ENCODE results near the gene KCTD3. TPM values are rescaled to one million over a fixed set of nuclear protein-coding genes. Genes with fewer than 3 reads are reported as not detected.

Gene KCTD3
- total RNA-seq, 3 donors from 2014 or later: 42.2 to 73.5 (median 43.1) TPM

GRCh38 chr1:215606036-215606435 is 38.9 kb downstream of the KCTD3 start:
- Histone ChIP-seq H3K36me3 (ENCODE audit: low read depth) (no peaks in the 10 kb centered on the region), H3K9me3 (no peaks in the 10 kb centered on the region), H3K4me3 (no peak overlapping the region), H3K4me1 (ENCODE audit: low read depth) (no peaks in the 10 kb centered on the region)
- ATAC-seq (no peak), DNase-seq (no peak)
- TF ChIP-seq CTCF (IDR thresholded peaks at IDR 0.05): no peak
- intact Hi-C loops (cut with DNase I, micrococcal nuclease): no loop called here

- Histone ChIP-seq H3K36me3 (ENCODE audit: low read depth) (no peaks in the 10 kb centered on the region), H3K9me3 (no peaks in the 10 kb centered on the region), H3K4me3 (no peak overlapping the region), H3K4me1 (ENCODE audit: low read depth) (no peaks in the 10 kb centered on the region)
- DNase-seq: no peak
- no peak for TF ChIP-seq CTCF (IDR thresholded peaks at IDR 0.05)
- ATAC-seq: no peak
- intact Hi-C loops (cut with DNase I, micrococcal nuclease): no loop called here
Measured at GRCh38 chr1:215606564-215607168, 39.6 kb downstream of the KCTD3 start.

- Histone ChIP-seq H3K9me3 (no peaks in the 10 kb centered on the region), H3K4me3 (no peak overlapping the region), H3K36me3 (ENCODE audit: low read depth) (no peaks in the 10 kb centered on the region), H3K4me1 (ENCODE audit: low read depth) (no peaks in the 10 kb centered on the region)
- intact Hi-C loops (cut with DNase I, micrococcal nuclease): no loop called here
- DNase-seq (no peak), ATAC-seq (no peak)
- TF ChIP-seq CTCF (IDR thresholded peaks at IDR 0.05): no peak
Measured at GRCh38 chr1:215607412-215607811, 40.3 kb downstream of the KCTD3 start.

DNA sequence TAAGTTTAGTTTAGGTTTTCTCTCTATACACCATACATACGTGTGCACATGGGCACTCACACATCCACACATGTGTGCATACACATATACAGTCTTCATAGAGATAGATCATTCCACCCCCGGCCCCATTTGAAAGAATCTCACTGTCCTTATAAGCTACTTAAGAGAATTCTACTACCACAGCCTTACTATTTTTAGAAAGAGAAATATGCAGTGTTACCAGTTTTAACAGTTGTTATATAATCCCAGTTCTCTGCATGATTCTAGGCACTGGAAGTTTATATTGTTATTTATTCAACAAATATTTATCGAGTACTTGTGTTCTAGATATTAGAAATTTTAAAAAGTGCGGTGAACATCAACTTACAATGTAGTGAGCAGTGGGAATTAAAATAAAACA is 41.5 kb downstream of the KCTD3 start:
- ATAC-seq (no peak), DNase-seq (no peak)
- no peak overlapping the region for H3K4me3 ChIP-seq
- H3K9me3 ChIP-seq: peaks cover 2% of the 10 kb centered on the region
- intact Hi-C loops (cut with DNase I, micrococcal nuclease): no loop called here
- no peaks in the 10 kb centered on the region for H3K4me1 ChIP-seq (ENCODE audit: low read depth)
- H3K36me3 ChIP-seq (ENCODE audit: low read depth): no peaks in the 10 kb centered on the region
- no peak for TF ChIP-seq CTCF (IDR thresholded peaks at IDR 0.05)

DNA sequence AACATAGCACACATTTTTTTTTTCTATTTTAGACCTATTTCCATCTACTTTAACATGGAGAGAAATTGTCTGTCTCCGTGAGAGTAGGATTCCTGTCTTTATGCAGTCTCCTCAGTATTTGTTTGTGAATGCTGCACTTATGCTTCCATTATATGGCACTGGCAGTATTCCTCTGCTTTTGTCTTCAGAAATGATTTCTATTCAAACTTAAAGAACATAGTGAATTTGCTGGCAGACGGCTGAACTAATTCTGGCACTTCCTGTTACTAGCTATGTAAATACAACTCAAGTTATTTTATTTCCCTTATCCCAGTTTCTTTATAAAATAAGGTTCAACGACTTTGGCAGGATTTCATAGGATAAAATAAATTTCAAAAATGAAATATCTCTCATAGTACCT is 45.3 kb downstream of the KCTD3 start:
- Histone ChIP-seq H3K9me3 (peaks cover 2% of the 10 kb centered on the region), H3K36me3 (ENCODE audit: low read depth) (no peaks in the 10 kb centered on the region), H3K4me3 (no peak overlapping the region), H3K4me1 (ENCODE audit: low read depth) (no peaks in the 10 kb centered on the region)
- TF ChIP-seq CTCF (IDR thresholded peaks at IDR 0.05): no peak
- no peak for DNase-seq
- ATAC-seq: no peak
- intact Hi-C loops (cut with DNase I, micrococcal nuclease): no loop called here

GRCh38 chr1:215617979-215618378 is 50.9 kb downstream of the KCTD3 start:
- H3K4me3 ChIP-seq: no peak overlapping the region
- DNase-seq (no peak), ATAC-seq (no peak)
- intact Hi-C loops (cut with DNase I, micrococcal nuclease): no loop called here
- H3K9me3 ChIP-seq: peaks cover 2% of the 10 kb centered on the region
- H3K4me1 ChIP-seq (ENCODE audit: low read depth): no peaks in the 10 kb centered on the region
- H3K36me3 ChIP-seq (ENCODE audit: low read depth): no peaks in the 10 kb centered on the region
- no peak for TF ChIP-seq CTCF (IDR thresholded peaks at IDR 0.05)

Measured in mucosa of descending colon (tissue), 3 donors.